Common myeloid progenitor, CD34-positive (primary cell): ENCODE data around the gene ACSS1.

ENCODE experiments used
- CTCF ChIA-PET: fragments of 350-600 bp; sonication (Branson Sonifier 250); formaldehyde crosslinking; loops from one replicate; lab custom pipeline; 2021; ENCODE audit warnings: antibody characterized with exemption; lab: Charles Lee
- POLR2A ChIA-PET: fragments of 350-600 bp; sonication (Branson Sonifier 250); formaldehyde crosslinking; loops from one replicate; lab custom pipeline; 2021; ENCODE audit warnings: antibody characterized with exemption; lab: Charles Lee
- DNase-seq, 3 donors: peaks; one replicate each; pipeline versions ENCODE4 v3.0.0 to v3.0.0-alpha.2; 2013
- H3K27ac ChIP-seq, 2 experiments: 1 replicate in 1 of 2; 2 replicates in 1 of 2; pipeline ENCODE4 v1.7.0; 2013; ENCODE audit warnings: inconsistent platforms in 2 of 2, low read length in 2 of 2, mild to moderate bottlenecking in 2 of 2, low read depth in 1 of 2, moderate library complexity in 1 of 2; ENCODE audit not compliant: severe bottlenecking in 2 of 2, insufficient read depth in 1 of 2, poor library complexity in 1 of 2
- H3K27me3 ChIP-seq, 5 experiments: replicated peaks in 2 of 5; 1 replicate in 3 of 5; 2 replicates in 2 of 5; pipeline versions ENCODE4 v1.6.1 to v1.7.0; 2013; ENCODE audit warnings: low read length in 4 of 5, mild to moderate bottlenecking in 2 of 5, moderate library complexity in 2 of 5, inconsistent platforms in 1 of 5; ENCODE audit not compliant: insufficient read depth in 5 of 5, control insufficient read depth in 4 of 5
- H3K36me3 ChIP-seq, 4 experiments: 1 replicate in 2 of 4; 2 replicates in 2 of 4; pipeline versions ENCODE4 v1.6.1 to v1.7.0; 2013; ENCODE audit warnings: low read length in 3 of 4, control low read depth in 1 of 4, mild to moderate bottlenecking in 1 of 4; ENCODE audit not compliant: control insufficient read depth in 4 of 4, insufficient read depth in 4 of 4
- H3K4me1 ChIP-seq, 4 experiments: 1 replicate in 3 of 4; 2 replicates in 1 of 4; pipeline versions ENCODE4 v1.6.1 to v1.7.1; 2013; ENCODE audit warnings: low read length in 3 of 4, mild to moderate bottlenecking in 3 of 4, control low read depth in 1 of 4, inconsistent platforms in 1 of 4, moderate library complexity in 1 of 4; ENCODE audit not compliant: control insufficient read depth in 4 of 4, insufficient read depth in 4 of 4; ENCODE audit errors: control extremely low read depth in 1 of 4
- H3K4me3 ChIP-seq, 7 experiments: 1 replicate in 4 of 7; 2 replicates in 3 of 7; pipeline versions ENCODE4 v1.5.1 to v1.7.0; 2013; ENCODE audit warnings: mild to moderate bottlenecking in 7 of 7, low read length in 6 of 7, moderate library complexity in 6 of 7, inconsistent platforms in 2 of 7, low read depth in 2 of 7, control low read depth in 1 of 7; ENCODE audit not compliant: insufficient read depth in 4 of 7, control insufficient read depth in 1 of 7; ENCODE audit errors: extremely low read depth in 1 of 7
- H3K9me3 ChIP-seq, 5 experiments: 1 replicate in 4 of 5; 2 replicates in 1 of 5; pipeline versions ENCODE4 v1.6.1 to v1.7.1; 2013; ENCODE audit warnings: low read length in 4 of 5, mild to moderate bottlenecking in 2 of 5, inconsistent platforms in 1 of 5, low read depth in 1 of 5, moderate library complexity in 1 of 5; ENCODE audit not compliant: control insufficient read depth in 4 of 5, insufficient read depth in 2 of 5; ENCODE audit errors: control extremely low read depth in 1 of 5
- whole genome bisulfite sequencing: methylation state at CpG from one replicate; pipeline ENCODE4 v1.1.5; 2013; ENCODE audit not compliant: insufficient coverage; 5-methylcytosine and 5-hydroxymethylcytosine counted together

ACSS1 gene

GRCh38 chr20:25064561-25065071 is 6.7 kb upstream of the ACSS1 start:
- POLR2A ChIA-PET: interaction anchor here (0.8 kb wide), 1 partner anchor 69 kb away, joined by 3 read pairs; no protein-coding TSS in a partner anchor
- CTCF ChIA-PET: interaction anchor here (1.0 to 5.3 kb wide), 14 partner anchors 9 to 134 kb away, joined by 3 to 160 read pairs (median 6); partner anchors contain the start of gene APMAP
- no peaks in the 10 kb centered on the region for H3K36me3 ChIP-seq
- peaks cover 0 to 9% (median 7%) of the 10 kb centered on the region in 5 experiments for H3K27me3 ChIP-seq
- H3K4me3 ChIP-seq: no peak overlapping the region
- H3K27ac ChIP-seq: no peak overlapping the region
- peaks cover 0 to 4% (median 2%) of the 10 kb centered on the region in 4 experiments for H3K4me1 ChIP-seq
- WGBS: 97% methylated on average over 4 of the region's 4 CpGs
- DNase-seq: no peak
- no peaks in the 10 kb centered on the region for H3K9me3 ChIP-seq

DNA sequence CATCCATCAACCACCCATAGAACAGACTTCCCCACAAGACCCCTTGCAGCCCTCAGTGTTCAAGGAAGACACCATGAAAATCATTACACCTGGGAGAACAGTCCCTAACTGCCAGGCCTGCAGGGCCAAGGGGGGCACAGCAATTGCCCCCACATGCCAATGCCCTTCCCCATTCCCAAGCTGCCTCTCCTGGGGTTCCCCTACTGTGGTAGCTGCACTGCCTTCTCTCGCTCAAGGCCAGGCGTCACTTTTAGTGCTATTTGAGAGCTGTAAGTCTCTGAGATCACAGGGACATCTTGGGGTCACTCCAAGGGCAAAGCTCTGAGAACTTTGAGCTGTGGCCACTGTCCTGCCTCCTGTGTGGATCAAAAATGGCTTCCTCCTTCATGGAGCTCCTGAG is 6.0 kb upstream of the ACSS1 start:
- POLR2A ChIA-PET: no interaction called here
- no peaks in the 10 kb centered on the region for H3K36me3 ChIP-seq
- 87% methylated on average over 2 of the region's 2 CpGs for WGBS

DNA sequence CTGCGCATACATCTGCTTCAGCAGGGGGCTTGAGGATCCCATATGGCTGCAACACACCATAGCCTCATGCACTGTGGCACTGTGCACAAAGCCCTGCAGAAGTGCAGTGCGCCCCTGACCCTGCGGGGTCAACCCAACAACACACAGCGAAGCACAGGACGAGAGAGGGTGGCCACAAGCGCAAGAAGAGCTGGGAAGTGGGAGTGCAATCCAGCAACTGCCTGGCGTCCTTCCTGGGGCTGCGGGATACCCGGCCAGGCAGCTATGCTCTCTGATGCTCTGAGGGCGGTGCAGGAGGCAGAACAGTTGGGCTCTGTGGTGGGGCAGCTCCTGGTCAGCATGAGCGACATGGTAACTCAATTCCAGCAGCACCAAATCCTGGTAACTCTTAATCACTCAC is 5.6 kb upstream of the ACSS1 start:
- peaks cover 0 to 5% (median 0%) of the 10 kb centered on the region in 5 experiments for H3K27me3 ChIP-seq
- POLR2A ChIA-PET: no interaction called here
- H3K4me3 ChIP-seq: no peak overlapping the region
- WGBS: 97% methylated on average over 10 of the region's 11 CpGs
- no peaks in the 10 kb centered on the region for H3K36me3 ChIP-seq
- peaks cover 0 to 14% (median 11%) of the 10 kb centered on the region in 4 experiments for H3K4me1 ChIP-seq
- H3K27ac ChIP-seq: no peak overlapping the region
- DNase-seq: no peak
- CTCF ChIA-PET: interaction anchor here (1.0 to 5.3 kb wide), 10 partner anchors 9 to 133 kb away, joined by 3 to 160 read pairs (median 8); partner anchors contain the start of gene APMAP
- H3K9me3 ChIP-seq: no peaks in the 10 kb centered on the region

More for the DNA sequence above, 6.0 kb upstream of the ACSS1 start:
- Histone ChIP-seq H3K27ac (no peak overlapping the region), H3K4me3 (no peak overlapping the region), H3K9me3 (no peaks in the 10 kb centered on the region), H3K4me1 (peaks cover 0 to 10% (median 8%) of the 10 kb centered on the region in 4 experiments), H3K27me3 (peaks cover 0 to 5% (median under 1%) of the 10 kb centered on the region in 5 experiments)
- CTCF ChIA-PET: interaction anchor here (1.0 to 5.3 kb wide), 12 partner anchors 9 to 133 kb away, joined by 3 to 160 read pairs (median 7); partner anchors contain the start of gene APMAP
- no peak for DNase-seq

GRCh38 chr20:25062841-25063240 is 4.9 kb upstream of the ACSS1 start:
- H3K4me3 ChIP-seq: no peak overlapping the region
- 97% methylated on average over 7 of the region's 7 CpGs for WGBS
- H3K4me1 ChIP-seq: peaks cover 0 to 16% (median 14%) of the 10 kb centered on the region in 4 experiments
- no peaks in the 10 kb centered on the region for H3K36me3 ChIP-seq
- H3K27me3 ChIP-seq: peaks cover 0 to 5% (median 0%) of the 10 kb centered on the region in 5 experiments
- H3K9me3 ChIP-seq: no peaks in the 10 kb centered on the region
- POLR2A ChIA-PET: no interaction called here
- DNase-seq: no peak
- CTCF ChIA-PET: interaction anchor here (0.6 to 5.3 kb wide), 13 partner anchors 9 to 1716 kb away, joined by 3 to 160 read pairs (median 3); partner anchors contain the start of gene APMAP
- H3K27ac ChIP-seq: no peak overlapping the region

DNA sequence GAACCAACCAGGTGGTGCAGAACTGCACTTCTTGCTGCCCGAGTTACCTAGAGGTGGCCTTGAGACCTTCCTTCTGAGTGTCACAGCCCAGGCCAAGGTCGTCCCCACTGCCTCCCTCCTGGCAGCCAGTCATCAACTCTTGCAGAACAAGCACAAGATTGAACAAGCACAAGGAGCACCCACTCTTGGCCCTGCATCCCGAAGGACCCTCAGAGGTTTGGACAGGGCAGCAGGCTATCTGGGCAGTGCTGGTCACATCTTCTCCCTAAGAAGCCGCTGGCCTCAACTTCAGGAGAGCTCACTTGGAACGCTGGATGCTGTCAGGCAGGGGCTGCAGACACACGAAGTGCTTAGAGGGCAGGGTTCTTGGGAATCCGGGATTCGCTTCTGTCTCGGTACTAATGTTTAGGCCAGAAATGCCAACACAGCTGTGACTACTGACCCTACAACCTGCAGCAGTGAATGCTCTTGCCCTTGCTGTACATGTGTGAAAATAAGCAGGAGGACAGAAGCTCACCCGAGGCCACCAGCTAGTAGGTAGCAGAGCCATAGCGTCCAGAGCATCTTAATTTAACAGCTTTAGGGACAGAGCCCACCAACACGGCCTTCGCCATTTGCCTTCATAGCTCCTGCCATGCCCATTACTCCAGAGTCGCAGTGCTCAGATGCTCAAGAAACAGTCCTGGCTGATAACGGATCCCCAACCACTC is 4.0 kb upstream of the ACSS1 start:
- Histone ChIP-seq H3K36me3 (no peaks in the 10 kb centered on the region), H3K27me3 (peaks cover 0 to 5% (median 0%) of the 10 kb centered on the region in 5 experiments), H3K27ac (no peak overlapping the region), H3K4me1 (peaks cover 0 to 20% (median 19%) of the 10 kb centered on the region in 4 experiments), H3K9me3 (no peaks in the 10 kb centered on the region), H3K4me3 (no peak overlapping the region)
- ChIA-PET POLR2A (no interaction called here), CTCF (interaction anchor here (0.7 to 5.5 kb wide), 13 partner anchors 8 to 142 kb away, joined by 3 to 160 read pairs (median 4); partner anchors contain the start of gene APMAP)
- DNase-seq: no peak
- 97% methylated on average over 15 of the region's 15 CpGs for WGBS

GRCh38 chr20:25061103-25061799 is 3.3 kb upstream of the ACSS1 start:
- no peak overlapping the region for H3K4me3 ChIP-seq
- no peaks in the 10 kb centered on the region for H3K9me3 ChIP-seq
- ChIA-PET CTCF (interaction anchor here (1.2 to 5.5 kb wide), 5 partner anchors 23 to 66 kb away, joined by 3 to 37 read pairs (median 10); no protein-coding TSS in a partner anchor), POLR2A (no interaction called here)
- peaks cover 0 to 5% (median 0%) of the 10 kb centered on the region in 5 experiments for H3K27me3 ChIP-seq
- no peak for DNase-seq
- WGBS: 76% methylated on average over 5 of the region's 7 CpGs
- no peak overlapping the region for H3K27ac ChIP-seq
- peaks cover 0 to 27% (median 26%) of the 10 kb centered on the region in 4 experiments for H3K4me1 ChIP-seq
- no peaks in the 10 kb centered on the region for H3K36me3 ChIP-seq
